Activated CD8-positive, alpha-beta memory T cell treated with anti-CD3 and anti-CD28 coated beads, Interleukin-2, amount 50 U/mL, for 1 hour (primary cell): ENCODE measurements around the gene UBXN6.

Experiments used
- DNase-seq: peaks from one replicate; pipeline ENCODE4 v3.0.0-alpha.2; 2020; ENCODE audit errors: extremely low read depth

The UBXN6 gene

GRCh38 chr19:4439243-4439642 is 18.4 kb downstream of the UBXN6 start:
- DNase-seq, result no peak

GRCh38 chr19:4437103-4437502 is 20.5 kb downstream of the UBXN6 start:
- DNase-seq, result no peak

GRCh38 chr19:4436231-4436630 is 21.4 kb downstream of the UBXN6 start:
- no peak for DNase-seq

- no peak for DNase-seq
Observed at GRCh38 chr19:4434391-4434790, 23.2 kb downstream of the UBXN6 start.

- no peak for DNase-seq
Observed at GRCh38 chr19:4432918-4433506, 24.6 kb downstream of the UBXN6 start.

GRCh38 chr19:4431808-4432674 is 25.6 kb downstream of the UBXN6 start:
- no peak for DNase-seq

GRCh38 chr19:4431296-4431695 is 26.3 kb downstream of the UBXN6 start:
- DNase-seq, result no peak

- no peak for DNase-seq
Observed at GRCh38 chr19:4430760-4431159, 26.8 kb downstream of the UBXN6 start.

GRCh38 chr19:4429771-4430171 is 27.8 kb downstream of the UBXN6 start:
- DNase-seq, result no peak

- DNase-seq, result no peak
Observed at GRCh38 chr19:4429256-4429655, 28.3 kb downstream of the UBXN6 start.

GRCh38 chr19:4428326-4428975 is 29.1 kb downstream of the UBXN6 start:
- no peak for DNase-seq

- DNase-seq, result no peak
Observed at GRCh38 chr19:4425537-4425936, 32.1 kb downstream of the UBXN6 start.

GRCh38 chr19:4423416-4424126 is 34.0 kb downstream of the UBXN6 start:
- no peak for DNase-seq

- no peak for DNase-seq
Observed at GRCh38 chr19:4416268-4416667, 41.3 kb downstream of the UBXN6 start.

GRCh38 chr19:4415352-4415751 is 42.2 kb downstream of the UBXN6 start:
- no peak for DNase-seq

- no peak for DNase-seq
Observed at GRCh38 chr19:4414800-4415321, 42.7 kb downstream of the UBXN6 start.

- no peak for DNase-seq
Observed at GRCh38 chr19:4414144-4414799, 43.3 kb downstream of the UBXN6 start.

- no peak for DNase-seq
Observed at GRCh38 chr19:4413588-4413987, 44.0 kb downstream of the UBXN6 start.

GRCh38 chr19:4409123-4409933 is 48.3 kb downstream of the UBXN6 start:
- DNase-seq, result no peak

- no peak for DNase-seq
Observed at GRCh38 chr19:4406626-4407025, 51.0 kb downstream of the UBXN6 start.

- DNase-seq, result no peak
Observed at GRCh38 chr19:4405977-4406376, 51.6 kb downstream of the UBXN6 start.
